GM21423 (cell line): ENCODE measurements around the gene BRPF3.
"Not testable (repeated sequence)": the region's sequence is repeated elsewhere in the genome, so short reads cannot be mapped to it uniquely, and the experiment has no call there.

ENCODE experiments used
- ATAC-seq: cut with Tn5 transposase; IDR thresholded peaks from one replicate; pipeline ENCODE4 v1.9.1; 2021; ENCODE audit warnings: mild to moderate bottlenecking, moderate library complexity; ENCODE audit not compliant: unreplicated experiment

The BRPF3 gene

GRCh38 chr6:36200154-36200891, 3.8 kb downstream of the BRPF3 start:
- no peak for ATAC-seq

- no peak for ATAC-seq
Measured at GRCh38 chr6:36200998-36201596, 4.6 kb downstream of the BRPF3 start.

DNA sequence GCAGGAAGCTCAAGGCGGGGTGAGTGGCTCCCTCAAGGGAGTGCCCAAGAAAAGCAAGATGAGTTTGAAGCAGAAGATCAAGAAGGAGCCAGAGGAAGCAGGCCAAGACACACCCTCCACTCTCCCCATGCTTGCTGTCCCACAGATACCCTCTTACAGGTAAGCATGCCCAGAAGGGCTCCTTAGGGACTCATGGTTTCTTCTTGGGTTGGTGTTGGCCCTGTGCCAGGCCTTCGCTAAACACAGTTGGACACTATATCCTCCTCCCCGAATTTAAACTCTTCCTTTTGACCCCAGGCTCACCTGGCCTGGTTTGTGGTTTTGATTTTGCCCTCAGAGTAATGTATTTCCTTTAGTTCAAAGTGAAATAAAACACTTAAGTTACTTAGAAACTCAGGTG, 5.1 kb downstream of the BRPF3 start:
- ATAC-seq, result no peak

- ATAC-seq, result no peak
Measured at GRCh38 chr6:36202101-36202500, 5.6 kb downstream of the BRPF3 start.

DNA sequence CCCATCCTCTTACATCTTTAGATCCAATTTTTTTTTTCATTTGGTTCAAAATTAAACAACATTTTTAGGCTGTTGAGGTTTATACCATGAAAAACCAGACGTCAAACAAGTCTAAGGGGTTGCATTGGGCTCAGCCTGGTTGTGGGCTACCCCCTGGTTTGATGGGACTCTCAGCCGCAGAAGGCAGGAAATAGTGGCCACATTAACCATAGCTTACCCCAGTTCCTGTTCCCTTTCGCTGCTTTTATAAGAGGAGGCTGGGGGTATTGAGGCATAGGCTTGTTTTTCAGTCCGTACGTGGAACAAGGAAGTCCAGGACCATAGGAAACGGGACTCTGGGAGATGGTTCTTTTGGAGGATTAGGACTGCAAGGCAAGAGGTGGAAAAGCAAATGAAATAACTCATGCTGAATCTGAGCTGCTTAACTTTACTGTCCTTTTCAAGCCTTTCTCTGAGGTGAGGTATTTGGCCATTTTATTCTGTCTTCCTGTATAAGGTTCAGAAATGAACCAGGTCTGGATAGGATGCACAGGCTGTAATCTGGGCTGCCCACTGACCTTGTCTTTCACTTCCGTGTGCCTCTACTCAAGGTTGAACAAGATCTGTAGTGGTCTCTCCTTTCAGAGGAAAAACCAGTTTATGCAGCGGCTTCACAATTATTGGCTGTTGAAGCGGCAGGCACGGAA, 7.7 kb downstream of the BRPF3 start:
- no peak for ATAC-seq

GRCh38 chr6:36207155-36207554, 10.6 kb downstream of the BRPF3 start:
- no peak for ATAC-seq

GRCh38 chr6:36209606-36210005, 13.1 kb downstream of the BRPF3 start:
- ATAC-seq, result no peak

- no peak for ATAC-seq
Measured at GRCh38 chr6:36210182-36210581, 13.6 kb downstream of the BRPF3 start.

DNA sequence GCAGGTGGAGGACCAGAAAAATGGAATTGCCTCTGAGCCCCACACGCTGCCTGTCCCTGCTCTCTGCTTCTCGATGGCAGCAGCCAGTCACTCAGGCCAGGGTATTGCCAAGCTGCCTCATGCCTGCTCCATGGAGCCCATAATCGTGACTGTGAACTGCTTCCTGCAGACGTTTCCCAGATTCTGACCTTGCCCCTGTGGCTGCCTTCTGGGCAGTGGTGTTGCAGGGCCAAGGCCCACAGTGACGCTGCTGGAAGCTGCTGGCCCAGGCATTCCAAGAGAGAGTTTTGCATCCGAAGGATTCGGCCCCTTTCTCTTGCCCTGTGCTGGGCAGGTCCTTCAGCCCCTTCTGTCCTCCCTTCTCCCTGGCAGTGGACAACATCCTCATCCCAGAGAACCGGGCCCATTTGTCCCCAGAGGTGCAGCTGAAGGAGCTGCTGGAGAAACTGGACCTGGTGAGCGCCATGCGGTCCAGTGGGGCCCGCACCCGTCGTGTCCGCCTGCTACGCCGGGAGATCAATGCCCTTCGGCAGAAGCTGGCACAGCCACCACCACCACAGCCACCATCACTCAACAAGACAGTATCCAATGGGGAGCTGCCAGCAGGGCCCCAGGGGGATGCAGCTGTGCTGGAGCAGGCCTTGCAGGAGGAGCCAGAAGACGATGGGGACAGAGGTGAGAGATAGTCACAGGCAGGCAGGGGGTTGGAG, 14.5 kb downstream of the BRPF3 start:
- ATAC-seq, result no peak

DNA sequence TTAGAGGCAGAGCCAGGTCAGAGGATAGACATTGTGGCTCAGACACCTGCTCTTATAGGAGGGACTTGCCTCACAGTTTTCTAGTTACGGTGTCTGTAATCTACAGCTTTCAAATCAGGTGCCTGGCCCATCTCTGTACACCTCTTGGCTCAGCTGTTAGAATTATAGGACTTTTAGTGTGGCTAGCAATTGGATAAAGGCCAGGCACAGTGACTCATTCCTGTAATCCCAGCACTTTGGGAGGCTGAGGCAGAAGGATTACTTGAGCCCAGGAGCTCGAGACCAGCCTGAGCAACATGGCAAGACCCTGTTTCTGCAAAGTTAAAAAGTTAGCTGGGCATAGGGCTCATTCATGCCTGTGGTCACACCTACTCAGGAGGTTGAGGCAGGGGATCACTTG, 20.0 kb downstream of the BRPF3 start:
- no peak for ATAC-seq

DNA sequence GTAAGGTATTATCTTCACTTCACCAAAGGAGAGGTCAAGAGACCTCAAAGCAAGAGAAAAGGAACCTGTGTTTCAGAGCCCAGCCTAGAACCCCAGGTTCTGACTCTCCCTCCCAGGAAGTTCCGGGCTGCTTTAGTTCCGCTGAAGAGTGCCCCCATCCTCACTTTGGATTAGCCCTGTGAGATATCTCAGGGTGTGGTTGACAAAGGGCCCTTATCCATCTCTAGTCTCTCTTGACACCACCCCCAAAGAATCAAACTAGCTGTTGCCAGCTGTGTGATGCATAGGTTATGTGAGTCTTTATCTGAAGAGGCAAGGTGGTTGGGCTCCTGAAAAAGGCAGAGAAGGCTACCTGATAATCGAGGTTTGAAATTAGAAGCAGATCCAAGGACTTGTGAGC, 20.6 kb downstream of the BRPF3 start:
- ATAC-seq, result no peak

- no peak for ATAC-seq
Measured at GRCh38 chr6:36217946-36218345, 21.4 kb downstream of the BRPF3 start.

- not testable (repeated sequence) for ATAC-seq
Measured at GRCh38 chr6:36218516-36218915, 22.0 kb downstream of the BRPF3 start.

DNA sequence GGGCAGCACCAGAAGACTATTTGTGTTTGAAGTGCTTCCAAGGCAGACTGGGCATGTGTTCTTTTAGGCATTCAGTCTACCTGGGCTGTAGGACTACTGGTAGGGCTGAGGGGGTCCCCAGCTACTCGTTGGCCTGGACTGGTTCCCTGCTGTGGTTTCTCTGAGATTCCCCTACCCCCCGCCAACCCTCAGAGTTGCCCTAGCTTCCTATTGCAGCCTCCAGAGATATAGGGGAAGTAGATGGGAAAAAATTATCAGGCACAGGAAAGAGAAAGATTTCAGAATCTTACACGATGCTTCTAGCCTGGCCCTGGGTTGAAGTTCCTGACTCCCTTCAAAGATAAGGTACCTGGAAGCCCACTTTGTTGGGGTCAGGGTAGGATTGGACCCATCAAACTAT, 22.5 kb downstream of the BRPF3 start:
- ATAC-seq, result no peak

DNA sequence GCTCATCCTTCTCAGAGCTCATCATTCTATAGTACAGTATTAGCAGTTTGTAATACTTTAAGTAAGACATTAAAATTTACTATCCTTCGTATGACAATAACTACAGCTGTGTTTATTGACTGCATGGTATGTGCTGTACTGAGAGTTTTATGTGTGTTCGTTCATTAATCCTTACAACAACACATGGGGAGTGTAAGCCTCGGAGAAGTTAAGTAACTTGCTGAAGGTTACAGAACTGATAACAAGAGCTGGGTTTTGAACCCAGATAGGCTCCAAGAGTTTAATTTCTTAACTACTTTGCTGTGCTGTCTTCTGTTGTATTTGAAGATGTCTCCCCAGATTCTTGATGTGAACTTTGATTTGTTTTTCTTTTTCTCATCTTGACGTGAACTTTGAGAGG, 23.7 kb downstream of the BRPF3 start:
- ATAC-seq, result no peak

DNA sequence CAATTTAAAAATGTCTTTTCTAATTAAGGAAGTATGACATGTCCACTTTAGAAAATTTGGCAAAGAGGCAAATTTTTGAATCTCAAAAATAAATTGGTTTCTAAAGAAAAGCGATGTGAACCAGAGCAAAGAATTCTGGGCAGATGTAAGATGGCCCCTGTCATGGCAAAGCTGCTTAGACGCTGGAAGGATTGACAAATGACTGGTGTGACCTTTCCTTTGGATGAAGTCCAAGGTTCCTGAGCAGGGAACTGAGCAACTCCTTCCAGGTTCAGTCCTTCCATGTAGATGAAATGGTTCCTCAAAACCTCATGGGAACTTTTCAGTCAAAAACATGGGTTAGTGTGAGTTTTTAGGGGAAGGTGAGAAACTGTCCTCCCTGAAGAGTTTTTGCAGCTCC, 25.1 kb downstream of the BRPF3 start:
- ATAC-seq, result no peak

DNA sequence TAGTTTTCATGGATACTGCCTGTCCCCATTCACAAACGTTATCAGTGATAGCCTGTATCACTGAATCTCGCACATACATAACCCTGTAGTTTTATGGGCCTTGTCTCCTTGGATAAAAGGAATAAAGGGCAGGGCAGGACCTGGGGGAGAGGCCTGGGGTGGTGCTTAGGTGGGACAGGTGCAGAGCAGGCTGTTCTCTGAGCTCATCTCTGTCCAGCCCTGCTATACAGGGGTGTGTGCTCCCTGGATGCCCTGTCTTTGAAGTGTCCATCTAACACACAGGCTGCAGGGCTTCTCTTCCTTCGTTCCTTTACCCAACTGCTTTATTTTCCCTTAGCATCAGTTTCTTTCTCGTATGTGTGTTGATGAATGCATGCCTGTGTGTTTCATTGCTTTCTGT, 26.4 kb downstream of the BRPF3 start:
- ATAC-seq, result no peak

DNA sequence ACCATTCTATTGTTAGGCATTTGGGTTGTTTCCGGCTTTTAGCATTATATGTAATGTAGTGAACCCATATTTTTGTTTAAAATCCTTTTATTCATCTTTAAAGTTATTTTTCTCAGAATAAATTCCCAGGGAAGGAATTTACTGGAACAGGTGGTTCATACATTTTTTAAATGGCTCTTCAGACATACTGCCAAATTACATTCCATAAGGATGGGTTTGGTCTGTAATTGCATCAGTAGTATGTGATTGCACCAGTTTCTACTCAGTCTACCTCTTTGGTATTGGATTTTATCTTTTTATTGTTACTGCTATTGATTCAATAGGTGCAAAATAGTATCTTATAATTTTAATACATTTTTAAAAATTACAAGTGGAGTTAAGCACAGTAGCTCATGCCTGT, 27.2 kb downstream of the BRPF3 start:
- ATAC-seq, result no peak

DNA sequence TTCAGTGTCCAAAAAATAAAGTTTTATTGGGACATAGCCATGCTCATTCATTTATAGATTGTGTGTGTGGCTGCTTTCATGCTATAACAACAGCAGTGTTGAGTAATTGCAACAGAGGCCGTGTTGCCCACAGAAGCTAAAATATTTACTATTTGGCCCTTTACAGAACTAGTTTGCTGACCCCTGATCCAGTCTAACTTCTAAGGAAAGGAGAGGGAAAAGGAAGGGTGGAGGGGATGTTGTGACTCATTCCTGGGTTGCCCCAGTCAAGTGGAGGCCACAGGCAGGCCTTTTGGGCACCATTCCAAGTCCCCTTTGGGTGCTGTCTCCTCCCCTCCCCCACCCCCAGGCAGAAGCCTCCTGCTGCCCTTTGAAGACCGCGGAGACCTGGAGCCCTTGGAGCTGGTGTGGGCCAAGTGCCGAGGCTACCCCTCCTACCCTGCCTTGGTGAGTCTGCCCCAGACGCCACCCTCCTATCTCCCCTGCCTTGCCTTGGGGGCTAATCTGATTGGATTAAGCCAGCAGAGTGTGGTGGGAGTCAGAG, 28.4 kb downstream of the BRPF3 start:
- ATAC-seq, result no peak

GRCh38 chr6:36226438-36227047, 30.0 kb downstream of the BRPF3 start:
- no peak for ATAC-seq
